GM19328 (cell line): Measurements from ENCODE around the gene IGFN1.

Experiments
- ATAC-seq: cut with Tn5 transposase; IDR thresholded peaks from one replicate; pipeline ENCODE4 v1.9.1; 2021; ENCODE audit warnings: mild to moderate bottlenecking, moderate library complexity; ENCODE audit not compliant: unreplicated experiment

The IGFN1 gene

GRCh38 chr1:201215531-201216357, 25.1 kb downstream of the IGFN1 start:
- no peak for ATAC-seq

GRCh38 chr1:201216395-201217085, 25.9 kb downstream of the IGFN1 start:
- ATAC-seq, result no peak

DNA sequence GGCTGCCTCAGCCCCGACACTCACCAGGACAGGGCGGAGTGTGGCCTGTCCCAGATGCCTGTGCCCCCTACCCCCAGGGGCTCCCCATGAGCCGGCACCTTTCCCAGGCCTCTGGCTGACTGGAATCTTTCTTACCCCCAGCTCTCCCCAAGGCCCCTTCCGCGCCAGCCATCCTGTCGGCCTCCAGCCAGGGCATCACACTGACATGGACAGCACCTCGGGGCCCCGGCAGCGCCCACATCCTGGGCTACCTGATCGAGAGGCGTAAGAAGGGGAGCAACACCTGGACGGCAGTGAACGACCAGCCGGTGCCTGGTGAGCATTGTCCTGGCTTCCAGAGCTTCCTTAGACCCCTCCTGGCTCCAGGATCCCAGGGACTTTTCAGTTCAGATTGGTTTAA, 26.5 kb downstream of the IGFN1 start:
- no peak for ATAC-seq

DNA sequence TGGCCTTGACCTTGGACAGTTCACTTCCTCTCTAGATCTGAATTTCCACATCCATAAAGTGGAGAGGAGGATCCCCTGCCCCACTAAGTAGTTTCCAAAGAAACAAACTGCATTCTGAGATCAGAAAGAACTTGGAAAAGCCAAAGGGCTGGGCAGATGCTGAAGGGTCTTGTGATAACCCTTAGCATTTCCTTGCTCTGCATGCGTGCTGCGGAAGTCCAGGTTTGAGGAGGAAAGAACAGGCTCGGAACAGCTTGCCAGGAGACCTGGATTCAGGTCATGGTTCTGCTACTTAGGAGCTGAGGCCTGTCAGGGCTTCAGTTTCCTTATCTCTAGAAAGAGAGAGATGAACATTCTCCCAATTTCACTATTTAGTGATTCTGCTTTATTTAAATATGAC, 27.2 kb downstream of the IGFN1 start:
- ATAC-seq, result no peak

DNA sequence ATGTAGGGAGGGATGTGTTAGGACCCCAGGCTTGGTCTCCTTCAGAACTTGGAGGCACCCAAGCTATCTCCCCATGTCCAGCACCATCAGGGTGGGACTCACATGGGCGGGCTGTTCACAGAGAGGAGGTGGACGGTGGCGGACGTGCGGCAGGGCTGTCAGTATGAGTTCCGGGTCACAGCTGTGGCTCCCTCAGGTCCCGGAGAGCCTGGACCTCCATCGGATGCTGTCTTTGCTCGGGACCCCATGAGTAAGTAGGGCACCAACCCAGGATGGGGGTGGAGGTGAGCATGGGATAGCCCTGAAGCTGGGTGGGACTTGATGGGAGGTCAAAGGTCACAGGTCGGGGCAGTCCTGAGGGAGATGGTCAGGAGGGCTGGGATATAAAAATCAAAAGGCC, 27.8 kb downstream of the IGFN1 start:
- ATAC-seq, result no peak

DNA sequence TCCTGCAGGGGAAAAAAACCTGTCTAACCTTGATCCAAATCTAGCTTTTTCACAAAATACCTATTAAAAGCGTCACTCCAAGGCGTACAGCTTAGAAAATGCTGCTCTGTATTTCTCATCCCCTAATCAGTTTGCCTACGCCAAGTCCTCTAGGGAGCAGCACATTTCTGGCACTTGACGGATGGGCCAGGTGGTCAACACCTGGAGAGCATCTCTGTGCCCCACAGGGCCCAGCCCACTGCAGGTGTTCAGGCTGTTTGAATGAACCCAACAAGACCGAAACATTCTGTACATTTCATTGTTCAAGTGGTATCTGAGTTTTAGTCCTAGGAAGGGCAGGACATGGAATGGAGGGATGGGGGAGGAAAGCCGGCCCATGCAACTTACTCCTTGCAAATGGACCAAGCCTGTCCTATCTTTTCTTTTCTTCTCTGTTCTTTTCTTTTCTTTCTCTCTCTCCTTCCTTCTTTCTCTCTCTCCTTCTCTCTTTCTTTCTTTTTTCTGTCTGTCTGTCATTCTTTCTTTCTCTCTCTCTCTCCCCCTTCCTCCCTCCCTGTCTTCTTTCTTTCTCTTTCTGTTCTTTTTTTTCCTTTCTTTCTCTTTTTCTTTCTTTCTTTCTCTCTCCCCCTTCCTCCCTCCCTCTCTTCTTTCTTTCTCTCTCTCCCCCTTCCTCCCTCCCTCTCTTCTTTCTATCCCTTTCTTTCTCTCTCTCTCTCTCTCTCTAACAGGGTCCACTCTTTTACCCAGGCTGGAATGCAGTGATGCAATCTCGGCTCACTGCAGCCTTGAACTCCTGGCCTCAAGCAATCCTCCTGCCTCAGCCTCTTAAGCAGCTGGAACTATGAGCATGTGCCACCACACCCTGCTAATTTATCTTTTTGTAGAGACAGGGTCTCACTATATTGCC, 29.1 kb downstream of the IGFN1 start:
- ATAC-seq, result no peak

GRCh38 chr1:201220388-201220715, 29.7 kb downstream of the IGFN1 start:
- no peak for ATAC-seq

GRCh38 chr1:201221201-201221846, 30.7 kb downstream of the IGFN1 start:
- ATAC-seq, result no peak

DNA sequence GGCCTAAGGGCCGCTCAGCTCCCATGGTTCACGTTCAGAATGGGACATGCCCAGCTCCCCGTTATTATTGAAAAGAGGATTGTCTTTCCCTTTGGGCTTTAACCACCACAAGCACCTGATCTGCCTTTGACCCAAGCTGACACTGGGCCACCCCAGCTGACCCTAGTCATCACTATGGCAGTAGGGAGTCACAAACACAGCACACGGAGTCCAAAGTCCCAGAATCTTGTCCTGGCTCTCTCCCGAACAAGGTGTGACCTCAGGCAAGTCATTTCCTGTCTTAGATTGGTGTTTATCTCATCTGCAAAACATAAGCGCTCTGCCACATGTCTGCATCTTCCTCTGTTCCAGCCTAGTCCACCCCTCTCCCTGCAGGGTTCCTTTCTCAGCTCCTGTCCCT, 31.5 kb downstream of the IGFN1 start:
- no peak for ATAC-seq

- ATAC-seq, result no peak
These were observed 33.4 kb downstream of the IGFN1 start for GRCh38 chr1:201223852-201224665.

- ATAC-seq, result no peak
These were observed 34.2 kb downstream of the IGFN1 start for GRCh38 chr1:201224666-201225370.

- no peak for ATAC-seq
These were observed 35.5 kb downstream of the IGFN1 start for GRCh38 chr1:201226178-201226514.

DNA sequence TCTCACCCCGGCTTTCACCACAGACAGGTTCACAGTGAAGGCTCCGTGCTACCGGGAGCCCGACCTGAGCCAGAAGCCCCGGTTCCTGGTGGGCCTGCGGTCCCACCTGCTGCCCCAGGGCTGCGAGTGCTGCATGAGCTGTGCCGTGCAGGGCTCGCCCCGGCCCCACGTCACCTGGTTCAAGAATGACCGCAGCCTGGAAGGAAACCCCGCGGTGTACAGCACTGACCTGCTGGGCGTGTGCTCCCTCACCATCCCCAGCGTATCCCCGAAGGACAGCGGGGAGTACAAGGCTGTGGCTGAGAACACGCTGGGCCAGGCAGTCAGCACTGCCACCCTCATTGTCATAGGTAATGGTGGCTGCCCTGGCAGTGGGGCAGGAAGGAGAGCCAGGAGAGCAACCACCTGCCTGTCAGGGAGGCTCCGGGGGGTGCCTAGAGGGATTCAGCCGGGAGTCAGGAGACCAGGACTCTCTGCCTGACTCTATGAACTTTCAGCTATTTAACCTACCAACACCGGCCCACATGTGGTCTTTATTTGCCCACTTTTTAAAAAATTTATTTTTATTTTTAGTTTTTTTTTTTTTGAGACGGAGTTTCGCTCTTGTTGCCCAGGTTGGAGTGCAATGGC, 36.4 kb downstream of the IGFN1 start:
- no peak for ATAC-seq

DNA sequence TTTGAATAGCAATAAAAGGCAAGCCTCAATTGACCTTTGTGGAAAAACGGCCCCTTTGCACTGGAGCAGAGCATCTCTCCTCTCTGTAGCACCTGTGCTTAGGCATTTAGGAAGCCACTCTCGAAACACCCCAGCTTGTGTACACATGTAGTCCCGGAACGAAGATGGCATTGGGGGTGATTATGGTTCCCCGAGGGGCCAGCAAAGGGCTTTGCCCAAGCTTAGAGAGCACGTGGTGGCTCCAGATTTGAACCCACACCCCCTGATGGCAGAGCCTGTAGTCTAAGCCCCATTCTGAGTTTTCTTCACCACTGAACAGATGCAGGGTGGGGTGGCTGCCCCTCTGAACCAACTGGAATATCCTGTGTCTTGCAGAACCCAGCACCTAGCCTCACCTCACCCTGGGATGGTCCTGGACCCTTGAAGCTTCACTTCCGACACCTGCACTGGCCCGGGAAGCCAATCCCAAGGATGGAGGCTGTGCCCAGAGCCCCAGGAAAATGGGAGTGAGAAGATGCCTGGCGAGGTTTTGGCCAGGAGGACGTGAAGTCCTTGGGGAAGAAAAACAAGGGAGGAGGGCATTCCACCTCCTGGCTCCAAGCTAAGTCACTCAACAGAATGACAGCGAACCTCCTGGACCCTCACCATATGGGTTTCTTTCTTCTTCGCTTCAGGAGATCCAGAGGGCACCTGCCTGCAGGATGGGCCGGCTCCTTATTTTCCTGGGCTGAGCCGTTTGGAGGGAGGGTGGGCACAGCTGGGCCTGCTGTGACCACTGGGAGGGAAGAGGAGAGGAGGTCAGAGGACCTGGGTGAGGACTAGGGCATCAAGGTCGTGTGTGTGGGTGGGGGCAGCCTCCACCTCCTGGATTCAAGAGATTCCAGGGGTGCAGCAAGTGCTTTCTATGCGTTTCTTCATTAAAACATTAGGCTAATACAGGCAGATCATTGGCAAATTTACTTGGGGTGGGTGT, 37.7 kb downstream of the IGFN1 start:
- ATAC-seq, result no peak

DNA sequence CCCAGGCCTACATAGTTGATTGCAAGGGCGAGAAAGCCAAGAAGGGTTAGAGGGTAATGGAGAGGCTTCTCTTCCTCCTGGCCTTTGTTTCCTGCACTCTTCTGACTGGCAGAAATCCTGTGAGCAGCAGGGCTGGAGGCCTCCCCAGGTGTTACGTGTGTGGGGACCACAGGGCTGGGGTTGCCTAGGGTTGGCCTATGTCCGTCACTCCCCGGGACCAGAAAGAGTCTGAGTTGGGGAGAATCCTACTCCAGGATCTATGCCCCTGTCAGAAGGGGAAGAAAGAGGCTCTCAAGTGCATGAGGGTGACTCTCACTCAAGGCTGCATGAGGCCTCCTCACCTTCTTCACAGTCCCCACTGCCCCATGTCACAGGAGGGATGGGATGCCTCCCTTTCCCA, 38.5 kb downstream of the IGFN1 start:
- ATAC-seq, result no peak

DNA sequence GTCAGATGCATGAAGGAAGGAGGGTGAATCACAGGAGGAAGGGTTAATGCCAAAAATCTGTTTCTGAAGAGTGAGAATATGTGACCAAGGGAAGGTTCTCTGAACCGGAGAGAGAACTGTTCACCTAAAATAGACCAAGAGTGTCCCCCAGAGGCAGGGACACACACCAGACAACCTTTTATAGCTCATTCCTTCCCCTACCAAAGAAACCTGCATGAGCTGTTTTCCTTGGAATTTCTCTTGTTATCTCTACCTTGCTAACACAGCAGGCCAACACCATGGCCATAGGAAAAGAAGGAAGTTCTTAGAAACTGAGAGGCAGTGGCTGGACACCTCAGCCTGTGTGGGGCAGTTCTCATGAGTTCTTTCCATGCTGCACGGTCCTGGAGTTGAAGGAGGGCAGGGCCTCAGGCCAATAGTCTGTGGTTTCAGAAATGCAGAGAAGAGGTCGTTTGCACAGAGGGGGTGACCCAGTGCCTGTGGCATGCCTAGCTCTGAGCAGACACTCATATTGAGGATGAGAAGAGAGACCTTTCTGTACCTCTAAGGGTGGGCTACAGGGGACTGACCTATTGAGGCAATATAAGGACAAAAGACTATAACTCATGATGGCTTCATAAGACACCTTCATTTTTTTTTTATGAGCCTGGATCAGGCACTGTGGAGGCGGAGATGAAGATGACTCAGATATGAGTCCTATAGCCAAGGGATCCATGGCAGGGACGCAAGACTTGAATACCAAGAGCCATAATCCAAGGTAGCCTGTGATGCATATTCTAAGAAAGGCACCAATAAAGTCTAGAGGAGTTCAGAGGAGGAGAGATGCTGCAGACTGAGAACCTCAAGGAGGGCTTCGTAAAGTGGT, 39.4 kb downstream of the IGFN1 start:
- ATAC-seq, result no peak

DNA sequence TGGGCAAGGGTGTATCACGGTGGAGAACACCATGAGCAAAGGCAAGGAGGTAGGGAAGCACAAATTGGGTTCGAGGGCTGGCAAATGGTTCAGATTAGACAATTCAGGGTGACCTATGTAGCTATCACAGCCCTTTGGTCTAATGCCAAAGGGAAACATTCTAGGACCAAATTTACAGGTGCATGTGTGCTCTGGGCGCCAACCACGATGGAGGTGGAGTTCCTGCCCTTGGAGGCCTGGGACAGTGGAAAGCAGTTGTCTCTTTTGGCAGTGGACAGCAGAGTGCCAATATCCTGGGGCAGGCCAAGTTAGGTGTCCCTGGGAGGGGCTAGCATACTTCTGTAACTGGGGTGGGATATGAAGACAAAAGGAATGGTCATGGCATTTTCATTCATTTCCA, 40.1 kb downstream of the IGFN1 start:
- no peak for ATAC-seq
